ENCODE results near the gene DAGLA. TPM values are rescaled to one million over a fixed set of nuclear protein-coding genes. Genes with fewer than 3 reads are reported as not detected.

Gene DAGLA
- total RNA-seq, 2 donors from 2014 or later: 1.8 to 2.4 TPM

GRCh38 chr11:61686469-61686868 lies 6.3 kb downstream of the DAGLA start:
- intact Hi-C loops (cut with DNase I): no loop called here

GRCh38 chr11:61687420-61687819 lies 7.2 kb downstream of the DAGLA start:
- intact Hi-C loops (cut with DNase I): no loop called here
- DNase-seq (ENCODE audit: low spot score): no peak

More at GRCh38 chr11:61686469-61686868, 6.3 kb downstream of the DAGLA start:
- no peak for DNase-seq (ENCODE audit: low spot score)

- intact Hi-C loops (cut with DNase I): no loop called here
- peak; percentile 93 for DNase-seq (ENCODE audit: low spot score)
Measured at GRCh38 chr11:61688365-61689163, 8.4 kb downstream of the DAGLA start.

- no peak for DNase-seq (ENCODE audit: low spot score)
- intact Hi-C loops (cut with DNase I): no loop called here
Measured at GRCh38 chr11:61689164-61689496, 8.9 kb downstream of the DAGLA start.

GRCh38 chr11:61690706-61691379 lies 10.7 kb downstream of the DAGLA start:
- intact Hi-C loops (cut with DNase I): no loop called here
- no peak for DNase-seq (ENCODE audit: low spot score)

- intact Hi-C loops (cut with DNase I): no loop called here
- no peak for DNase-seq (ENCODE audit: low spot score)
Measured at GRCh38 chr11:61691380-61692156, 11.4 kb downstream of the DAGLA start.

GRCh38 chr11:61693922-61694601 lies 13.9 kb downstream of the DAGLA start:
- no peak for DNase-seq (ENCODE audit: low spot score)
- intact Hi-C loops (cut with DNase I): no loop called here

GRCh38 chr11:61694602-61694939 lies 14.4 kb downstream of the DAGLA start:
- intact Hi-C loops (cut with DNase I): no loop called here
- DNase-seq (ENCODE audit: low spot score): no peak

GRCh38 chr11:61694946-61695706 lies 14.9 kb downstream of the DAGLA start:
- intact Hi-C loops (cut with DNase I): no loop called here
- no peak for DNase-seq (ENCODE audit: low spot score)

- intact Hi-C loops (cut with DNase I): no loop called here
- DNase-seq (ENCODE audit: low spot score): peak; percentile 93
Measured at GRCh38 chr11:61695917-61696316, 15.7 kb downstream of the DAGLA start.

GRCh38 chr11:61696602-61697001 lies 16.4 kb downstream of the DAGLA start:
- no peak for DNase-seq (ENCODE audit: low spot score)
- intact Hi-C loops (cut with DNase I): no loop called here

- no peak for DNase-seq (ENCODE audit: low spot score)
- intact Hi-C loops (cut with DNase I): no loop called here
Measured at GRCh38 chr11:61697078-61697502, 16.9 kb downstream of the DAGLA start.

- intact Hi-C loops (cut with DNase I): no loop called here
- no peak for DNase-seq (ENCODE audit: low spot score)
Measured at GRCh38 chr11:61697764-61698163, 17.6 kb downstream of the DAGLA start.

GRCh38 chr11:61698173-61698948 lies 18.2 kb downstream of the DAGLA start:
- no peak for DNase-seq (ENCODE audit: low spot score)
- intact Hi-C loops (cut with DNase I): no loop called here

GRCh38 chr11:61699737-61700160 lies 19.6 kb downstream of the DAGLA start:
- intact Hi-C loops (cut with DNase I): no loop called here
- DNase-seq (ENCODE audit: low spot score): no peak

- no peak for DNase-seq (ENCODE audit: low spot score)
- intact Hi-C loops (cut with DNase I): no loop called here
Measured at GRCh38 chr11:61700212-61700611, 20.0 kb downstream of the DAGLA start.

- DNase-seq (ENCODE audit: low spot score): no peak
- intact Hi-C loops (cut with DNase I): no loop called here
Measured at GRCh38 chr11:61700720-61701119, 20.5 kb downstream of the DAGLA start.

GRCh38 chr11:61701242-61701886 lies 21.2 kb downstream of the DAGLA start:
- intact Hi-C loops (cut with DNase I): no loop called here
- no peak for DNase-seq (ENCODE audit: low spot score)

Data from posterior vena cava (tissue), 2 donors.